ENCODE measurements around the gene SH3GLB2. TPM values are rescaled to one million over a fixed set of nuclear protein-coding genes. Genes with fewer than 3 reads are reported as not detected.
"Not testable (repeated sequence)": the region's sequence is repeated elsewhere in the genome, so short reads cannot be mapped to it uniquely, and the experiment has no call there.

The SH3GLB2 gene
- total RNA-seq, 1 donor from 2014 or later = 36.0 TPM

- no peak for DNase-seq (ENCODE audit: low read depth, low spot score)
These were observed 26.2 kb upstream of the SH3GLB2 start for GRCh38 chr9:129054163-129054851.

GRCh38 chr9:129053020-129053419 is 24.9 kb upstream of the SH3GLB2 start:
- DNase-seq (ENCODE audit: low read depth, low spot score) = no peak

- DNase-seq (ENCODE audit: low read depth, low spot score) = no peak
These were observed 24.5 kb upstream of the SH3GLB2 start for GRCh38 chr9:129052592-129052991.

GRCh38 chr9:129042016-129042415 is 13.9 kb upstream of the SH3GLB2 start:
- DNase-seq (ENCODE audit: low read depth, low spot score) = no peak

GRCh38 chr9:129040113-129040643 is 12.0 kb upstream of the SH3GLB2 start:
- DNase-seq (ENCODE audit: low read depth, low spot score) = no peak

- DNase-seq (ENCODE audit: low read depth, low spot score) = no peak
These were observed 10.2 kb upstream of the SH3GLB2 start for GRCh38 chr9:129038109-129038852.

- DNase-seq (ENCODE audit: low read depth, low spot score) = no peak
These were observed 9.6 kb upstream of the SH3GLB2 start for GRCh38 chr9:129037767-129038098.

GRCh38 chr9:129036923-129037766 is 9.0 kb upstream of the SH3GLB2 start:
- DNase-seq (ENCODE audit: low read depth, low spot score) = no peak

- DNase-seq (ENCODE audit: low read depth, low spot score) = peak; percentile 96
These were observed 8.3 kb upstream of the SH3GLB2 start, which contains the start of gene MIGA2 for GRCh38 chr9:129036241-129036922. TSS of gene MIGA2 (plus strand) at chr9:129036626. CDS start at chr9:129040595, 3,969 bp downstream.

- not testable (repeated sequence) for DNase-seq (ENCODE audit: low read depth, low spot score)
These were observed 7.7 kb upstream of the SH3GLB2 start for GRCh38 chr9:129035838-129036237.

- no peak for DNase-seq (ENCODE audit: low read depth, low spot score)
These were observed 5.1 kb upstream of the SH3GLB2 start for GRCh38 chr9:129033216-129033615.

GRCh38 chr9:129032541-129033159 is 4.5 kb upstream of the SH3GLB2 start:
- DNase-seq (ENCODE audit: low read depth, low spot score) = no peak

GRCh38 chr9:129031514-129031913 is 3.4 kb upstream of the SH3GLB2 start:
- no peak for DNase-seq (ENCODE audit: low read depth, low spot score)

GRCh38 chr9:129030191-129030590 is 2.1 kb upstream of the SH3GLB2 start:
- DNase-seq (ENCODE audit: low read depth, low spot score) = no peak

GRCh38 chr9:129027685-129028191 is 393 bp downstream of the SH3GLB2 start:
- DNase-seq (ENCODE audit: low read depth, low spot score) = no peak

GRCh38 chr9:129027224-129027684 is 877 bp downstream of the SH3GLB2 start:
- DNase-seq (ENCODE audit: low read depth, low spot score) = no peak

- no peak for DNase-seq (ENCODE audit: low read depth, low spot score)
These were observed 1.5 kb downstream of the SH3GLB2 start for GRCh38 chr9:129026442-129027223.

- DNase-seq (ENCODE audit: low read depth, low spot score) = no peak
These were observed 4.3 kb downstream of the SH3GLB2 start for GRCh38 chr9:129023908-129024233.

GRCh38 chr9:129023036-129023907 is 4.9 kb downstream of the SH3GLB2 start:
- no peak for DNase-seq (ENCODE audit: low read depth, low spot score)
